ENCODE results near the gene HPS1. TPM values are rescaled to one million over a fixed set of nuclear protein-coding genes. Genes with fewer than 3 reads are reported as not detected.

Gene HPS1
- total and polyA plus RNA-seq, 2 donors (not counting 3 experiments of a cell fraction or from before 2014, with no cell fraction given): 60.7 to 67.5 TPM

DNA sequence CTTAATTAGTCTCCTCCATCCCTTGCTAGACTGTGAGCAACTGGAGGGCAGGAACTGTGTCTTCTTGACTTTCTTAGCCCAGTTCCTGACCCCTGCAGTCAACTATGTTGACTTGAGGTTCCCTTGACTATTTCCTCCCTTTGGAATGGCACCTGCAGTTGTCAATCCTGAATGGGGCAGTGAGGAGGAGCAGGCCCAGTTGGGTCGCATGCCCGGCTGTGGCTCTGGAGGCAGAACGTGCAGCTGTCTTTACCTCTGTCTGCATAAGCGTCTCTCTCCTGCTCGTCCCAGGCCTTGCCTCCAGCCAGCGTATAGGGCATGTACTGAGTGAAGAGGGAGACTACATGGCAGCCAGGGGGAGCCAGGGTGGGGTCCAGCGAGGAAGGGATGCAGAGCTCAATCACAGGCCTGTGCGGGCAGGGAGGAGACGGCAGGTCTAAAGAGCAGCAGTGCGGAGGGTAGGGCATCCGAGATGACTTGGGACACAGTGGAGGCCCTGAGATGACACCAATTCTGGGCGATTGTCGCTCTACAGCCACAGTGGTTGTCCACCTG is 58.6 kb downstream of the HPS1 start:
- TF ChIP-seq CTCF (IDR thresholded peaks at IDR 0.05; ENCODE audit: extremely low read depth in 1 of 2, insufficient read depth in 1 of 2, low read depth in 1 of 2, low read length in 2 of 2) (no peak), FOS (IDR thresholded peaks at IDR 0.05; ENCODE audit: borderline replicate concordance, insufficient read depth, low read length) (no peak), POLR2A (IDR thresholded peaks at IDR 0.05; ENCODE audit: low read depth, low read length) (no peak), GATA2 (IDR thresholded peaks at IDR 0.05; ENCODE audit: insufficient read depth, insufficient read length, low read depth, low read length) (no peak)
- Histone ChIP-seq H4K20me1 (replicated peaks; ENCODE audit: control insufficient read depth, extremely low read depth, insufficient read depth, low read length) (no peaks in the 10 kb centered on the region), H3K9me3 (replicated peaks; ENCODE audit: control insufficient read depth, insufficient read depth, low read length) (no peaks in the 10 kb centered on the region), H3K79me2 (ENCODE audit: control insufficient read depth, insufficient read depth, low read length) (no peaks in the 10 kb centered on the region), H3K4me3 (replicated peaks in 1 of 3; ENCODE audit: insufficient read depth in 1 of 3, low read depth in 1 of 3, low read length in 3 of 3) (no peak overlapping the region), H2AFZ (ENCODE audit: low read depth, low read length) (no peak overlapping the region), H3K27ac (ENCODE audit: insufficient read depth, low read depth, low read length) (no peak overlapping the region), H3K9ac (replicated peaks; ENCODE audit: extremely low read depth, insufficient read depth, low read length) (no peak overlapping the region), H3K9me1 (replicated peaks; ENCODE audit: control insufficient read depth, extremely low read depth, insufficient read depth, low read length) (no peaks in the 10 kb centered on the region), H3K4me1 (ENCODE audit: control insufficient read depth, extremely low read depth, insufficient read depth, low read length) (no peaks in the 10 kb centered on the region), H3K36me3 (ENCODE audit: control insufficient read depth in 2 of 2, extremely low read depth in 1 of 2, insufficient read depth in 2 of 2, low read length in 2 of 2) (no peaks in the 10 kb centered on the region), H3K27me3 (ENCODE audit: control insufficient read depth in 2 of 2, insufficient read depth in 2 of 2, low read length in 2 of 2) (no peaks in the 10 kb centered on the region), H3K4me2 (ENCODE audit: insufficient read depth, low read length) (no peak overlapping the region)
- ChIA-PET POLR2A (no interaction called here), CTCF (no interaction called here)
- intact Hi-C loops (cut with micrococcal nuclease) (no loop called here), dilution Hi-C loops (cut with MboI; ENCODE audit: extremely low pct_ligation_motif_present, low sequenced_read_pairs) (no loop called here)
- DNase-seq (ENCODE audit: low read depth, low spot score) (no peak), FAIRE-seq (no peak)
- no TSS peak for BruUV-seq (replicated peaks)

GRCh38 chr10:98384531-98385133 is 62.1 kb downstream of the HPS1 start:
- intact Hi-C loops (cut with micrococcal nuclease): no loop called here

More at GRCh38 chr10:98384531-98385133, 62.1 kb downstream of the HPS1 start:
- no TSS peak for BruUV-seq (replicated peaks)
- Histone ChIP-seq H4K20me1 (replicated peaks; ENCODE audit: control insufficient read depth, extremely low read depth, insufficient read depth, low read length) (no peaks in the 10 kb centered on the region), H3K79me2 (ENCODE audit: control insufficient read depth, insufficient read depth, low read length) (no peaks in the 10 kb centered on the region), H3K9ac (replicated peaks; ENCODE audit: extremely low read depth, insufficient read depth, low read length) (no peak overlapping the region), H3K4me2 (ENCODE audit: insufficient read depth, low read length) (no peak overlapping the region), H3K27ac (ENCODE audit: insufficient read depth, low read depth, low read length) (no peak overlapping the region), H2AFZ (ENCODE audit: low read depth, low read length) (no peak overlapping the region), H3K4me3 (replicated peaks in 1 of 3; ENCODE audit: insufficient read depth in 1 of 3, low read depth in 1 of 3, low read length in 3 of 3) (no peak overlapping the region), H3K4me1 (ENCODE audit: control insufficient read depth, extremely low read depth, insufficient read depth, low read length) (no peaks in the 10 kb centered on the region), H3K9me3 (replicated peaks; ENCODE audit: control insufficient read depth, insufficient read depth, low read length) (no peaks in the 10 kb centered on the region), H3K9me1 (replicated peaks; ENCODE audit: control insufficient read depth, extremely low read depth, insufficient read depth, low read length) (no peaks in the 10 kb centered on the region), H3K36me3 (ENCODE audit: control insufficient read depth in 2 of 2, extremely low read depth in 1 of 2, insufficient read depth in 2 of 2, low read length in 2 of 2) (no peaks in the 10 kb centered on the region), H3K27me3 (ENCODE audit: control insufficient read depth in 2 of 2, insufficient read depth in 2 of 2, low read length in 2 of 2) (no peaks in the 10 kb centered on the region)
- POLR2A ChIA-PET: no interaction called here
- dilution Hi-C loops (cut with MboI; ENCODE audit: extremely low pct_ligation_motif_present, low sequenced_read_pairs): no loop called here
- TF ChIP-seq POLR2A (IDR thresholded peaks at IDR 0.05; ENCODE audit: low read depth, low read length) (no peak), EZH2 (IDR thresholded peaks at IDR 0.05; ENCODE audit: borderline replicate concordance, low read depth, low read length, severe bottlenecking) (no peak), MAX (IDR thresholded peaks at IDR 0.05; ENCODE audit: insufficient read depth, insufficient read length) (no peak), MYC (IDR thresholded peaks at IDR 0.05; ENCODE audit: low read depth, low read length) (no peak), FOS (IDR thresholded peaks at IDR 0.05; ENCODE audit: borderline replicate concordance, insufficient read depth, low read length) (no peak), GATA2 (IDR thresholded peaks at IDR 0.05; ENCODE audit: insufficient read depth, insufficient read length, low read depth, low read length) (no peak), POLR2AphosphoS5 (IDR thresholded peaks at IDR 0.05; ENCODE audit: insufficient read depth, low read depth, low read length) (no peak), JUN (IDR thresholded peaks at IDR 0.05; ENCODE audit: borderline replicate concordance, insufficient read depth, insufficient read length, low read depth) (no peak), CTCF (IDR thresholded peaks at IDR 0.05; ENCODE audit: extremely low read depth in 1 of 2, insufficient read depth in 1 of 2, low read depth in 1 of 2, low read length in 2 of 2) (no peak)
- FAIRE-seq (no peak), DNase-seq (ENCODE audit: low read depth, low spot score) (no peak)
- CTCF ChIA-PET: interaction anchor here (1.3 kb wide), 1 partner anchor 9 kb away, joined by 4 read pairs; no protein-coding TSS in a partner anchor

All from endothelial cell of umbilical vein (primary cell).